Astrocyte (in vitro differentiated cells and primary cell): ENCODE results near the gene PDE7B. TPM values are rescaled to one million over a fixed set of nuclear protein-coding genes. Genes with fewer than 3 reads are reported as not detected.
"Not testable (repeated sequence)": the region's sequence is repeated elsewhere in the genome, so short reads cannot be mapped to it uniquely, and the experiment has no call there.

Experiments used
- DNase-seq: peaks from one replicate; pipeline ENCODE4 v3.0.0-alpha.2; 2010; ENCODE audit warnings: low read depth
- FAIRE-seq: peaks from 2 replicates; lab custom pipeline; 2011; peaks lifted over from hg19 to GRCh38; lab: Jason Lieb, UNC
- H2AFZ ChIP-seq: 2 replicates; pipeline ENCODE4 v1.6.0; 2012; ENCODE audit warnings: low read depth, low read length, inconsistent platforms
- H3K27ac ChIP-seq: 2 replicates; pipeline ENCODE4 v1.5.1; 2011; ENCODE audit warnings: low read depth, low read length, inconsistent platforms
- H3K27me3 ChIP-seq: 2 replicates; pipeline ENCODE4 v1.6.0; 2011; ENCODE audit warnings: low read length, inconsistent platforms; ENCODE audit not compliant: insufficient read depth
- H3K36me3 ChIP-seq: 2 replicates; pipeline ENCODE4 v1.5.1; 2011; ENCODE audit warnings: low read length, inconsistent platforms; ENCODE audit not compliant: insufficient read depth
- H3K4me1 ChIP-seq: 2 replicates; pipeline ENCODE4 v1.5.1; 2011; ENCODE audit warnings: low read length, inconsistent platforms; ENCODE audit not compliant: insufficient read depth
- H3K4me2 ChIP-seq: 2 replicates; pipeline ENCODE4 v1.6.0; 2012; ENCODE audit warnings: low read length, inconsistent platforms
- H3K4me3 ChIP-seq: 2 replicates; pipeline ENCODE4 v1.5.1; 2011; ENCODE audit warnings: low read depth, mild to moderate bottlenecking, low read length, inconsistent platforms; ENCODE audit not compliant: insufficient read depth
- H3K79me2 ChIP-seq: 2 replicates; pipeline ENCODE4 v1.6.0; 2012; ENCODE audit warnings: mild to moderate bottlenecking, low read length, inconsistent platforms; ENCODE audit not compliant: insufficient read depth
- H3K9ac ChIP-seq: 2 replicates; pipeline ENCODE4 v1.6.0; 2012; ENCODE audit warnings: mild to moderate bottlenecking, low read length, inconsistent platforms
- H3K9me3 ChIP-seq: 2 replicates; pipeline ENCODE4 v1.5.1; 2012; ENCODE audit warnings: low read depth, mild to moderate bottlenecking, low read length, inconsistent platforms; ENCODE audit not compliant: insufficient read depth
- H4K20me1 ChIP-seq: 2 replicates; pipeline ENCODE4 v1.6.0; 2012; ENCODE audit warnings: low read length, inconsistent platforms; ENCODE audit not compliant: insufficient read depth
- H3K27ac Mint-ChIP-seq: one replicate; pipeline ENCODE4 v1.8.0; 2021; ENCODE audit warnings: mild to moderate bottlenecking, mixed read lengths; ENCODE audit not compliant: unreplicated experiment
- H3K27me3 Mint-ChIP-seq: one replicate; pipeline ENCODE4 v1.8.0; 2021; ENCODE audit warnings: low read depth, mixed read lengths; ENCODE audit not compliant: unreplicated experiment
- H3K36me3 Mint-ChIP-seq: one replicate; pipeline ENCODE4 v1.8.0; 2021; ENCODE audit warnings: low read depth, mixed read lengths; ENCODE audit not compliant: unreplicated experiment
- H3K4me1 Mint-ChIP-seq: one replicate; pipeline ENCODE4 v1.8.0; 2021; ENCODE audit warnings: low read depth, mixed read lengths; ENCODE audit not compliant: unreplicated experiment
- H3K4me3 Mint-ChIP-seq: one replicate; pipeline ENCODE4 v1.8.0; 2021; ENCODE audit warnings: mild to moderate bottlenecking, moderate library complexity, mixed read lengths; ENCODE audit not compliant: unreplicated experiment
- H3K9me3 Mint-ChIP-seq: one replicate; pipeline ENCODE4 v1.8.0; 2021; ENCODE audit warnings: mild to moderate bottlenecking, mixed read lengths; ENCODE audit not compliant: unreplicated experiment
- EZH2 ChIP-seq: IDR thresholded peaks from 2 replicates; pipeline ENCODE4 v1.6.1; 2012; ENCODE audit warnings: mild to moderate bottlenecking, low read length, inconsistent platforms; ENCODE audit not compliant: insufficient read depth
- total RNA-seq: library from RNA; stranded (reverse); gene quantifications from 2 replicates; pipeline ENCODE4 v1.2.1, GENCODE V29; 2021
- TF ChIP-seq, protein P1 (sequence below): IDR thresholded peaks from 2 replicates; pipeline ENCODE4 v1.5.1; 2011; ENCODE audit warnings: low read depth, mild to moderate bottlenecking, inconsistent platforms, low read length, moderate library complexity; ENCODE audit not compliant: insufficient read depth

Gene PDE7B
- total RNA-seq, 1 donor from 2014 or later, result 0.27 TPM

GRCh38 chr6:136137008-136137692 lies 285.6 kb downstream of the PDE7B start:
- Histone ChIP-seq H3K9ac (no peak overlapping the region), H3K27me3 (no peaks in the 10 kb centered on the region), H3K4me1 (no peaks in the 10 kb centered on the region), H3K27ac (no peak overlapping the region), H3K79me2 (no peaks in the 10 kb centered on the region), H4K20me1 (no peaks in the 10 kb centered on the region), H3K9me3 (no peaks in the 10 kb centered on the region), H2AFZ (no peak overlapping the region), H3K4me3 (no peak overlapping the region), H3K4me2 (no peak overlapping the region), H3K36me3 (no peaks in the 10 kb centered on the region)
- FAIRE-seq, result no peak
- Mint-ChIP-seq H3K27me3 (no peaks in the 10 kb centered on the region), H3K4me3 (no peak overlapping the region), H3K36me3 (no peaks in the 10 kb centered on the region), H3K27ac (no peak overlapping the region), H3K9me3 (peaks cover 12% of the 10 kb centered on the region), H3K4me1 (peaks cover 1% of the 10 kb centered on the region)
- TF ChIP-seq, protein P1, sequence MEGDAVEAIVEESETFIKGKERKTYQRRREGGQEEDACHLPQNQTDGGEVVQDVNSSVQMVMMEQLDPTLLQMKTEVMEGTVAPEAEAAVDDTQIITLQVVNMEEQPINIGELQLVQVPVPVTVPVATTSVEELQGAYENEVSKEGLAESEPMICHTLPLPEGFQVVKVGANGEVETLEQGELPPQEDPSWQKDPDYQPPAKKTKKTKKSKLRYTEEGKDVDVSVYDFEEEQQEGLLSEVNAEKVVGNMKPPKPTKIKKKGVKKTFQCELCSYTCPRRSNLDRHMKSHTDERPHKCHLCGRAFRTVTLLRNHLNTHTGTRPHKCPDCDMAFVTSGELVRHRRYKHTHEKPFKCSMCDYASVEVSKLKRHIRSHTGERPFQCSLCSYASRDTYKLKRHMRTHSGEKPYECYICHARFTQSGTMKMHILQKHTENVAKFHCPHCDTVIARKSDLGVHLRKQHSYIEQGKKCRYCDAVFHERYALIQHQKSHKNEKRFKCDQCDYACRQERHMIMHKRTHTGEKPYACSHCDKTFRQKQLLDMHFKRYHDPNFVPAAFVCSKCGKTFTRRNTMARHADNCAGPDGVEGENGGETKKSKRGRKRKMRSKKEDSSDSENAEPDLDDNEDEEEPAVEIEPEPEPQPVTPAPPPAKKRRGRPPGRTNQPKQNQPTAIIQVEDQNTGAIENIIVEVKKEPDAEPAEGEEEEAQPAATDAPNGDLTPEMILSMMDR, result no peak
- TF ChIP-seq EZH2, result no peak
- DNase-seq, result peak; percentile 68

DNA sequence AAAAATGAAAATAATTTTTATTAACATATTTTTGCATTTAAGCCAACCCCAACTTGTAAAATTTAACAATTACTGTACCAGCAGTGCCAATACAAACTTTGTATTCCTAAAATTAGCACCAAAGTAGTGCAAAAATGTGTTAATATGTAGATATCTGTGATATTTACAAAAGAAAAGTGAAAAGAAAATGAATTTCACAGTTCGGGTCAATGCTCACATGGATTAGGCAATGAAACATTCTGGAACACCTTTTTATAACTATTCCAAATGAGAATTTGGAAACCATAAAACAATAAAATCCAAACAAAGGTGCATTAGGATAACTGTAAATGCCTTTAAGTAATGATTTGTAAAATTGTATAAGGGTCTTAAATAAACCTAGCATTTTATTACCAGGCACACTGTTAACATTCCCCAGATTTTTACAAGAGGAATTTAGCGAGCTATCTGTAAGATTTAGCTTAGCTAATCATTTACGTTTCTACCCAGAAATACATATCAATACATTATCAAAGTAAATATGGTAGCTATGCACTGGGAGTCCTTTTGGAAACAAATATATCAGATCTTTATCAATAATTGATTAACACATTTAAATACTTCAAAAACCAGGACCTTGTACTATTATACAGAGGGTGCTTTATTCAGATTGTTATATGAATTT lies 286.4 kb downstream of the PDE7B start:
- H3K4me1 ChIP-seq, result no peaks in the 10 kb centered on the region
- H3K4me1 Mint-ChIP-seq, result peaks cover 1% of the 10 kb centered on the region
- FAIRE-seq (no peak), DNase-seq (no peak)
- no peak overlapping the region for H3K4me2 ChIP-seq
- H3K27ac Mint-ChIP-seq, result no peak overlapping the region
- no peaks in the 10 kb centered on the region for H3K36me3 Mint-ChIP-seq
- H3K9me3 ChIP-seq, result no peaks in the 10 kb centered on the region
- H3K9ac ChIP-seq, result no peak overlapping the region
- H3K27me3 Mint-ChIP-seq, result no peaks in the 10 kb centered on the region
- H3K4me3 Mint-ChIP-seq, result no peak overlapping the region
- H3K4me3 ChIP-seq, result no peak overlapping the region
- no peaks in the 10 kb centered on the region for H3K27me3 ChIP-seq
- no peaks in the 10 kb centered on the region for H3K79me2 ChIP-seq
- H3K9me3 Mint-ChIP-seq, result peaks cover 12% of the 10 kb centered on the region
- H4K20me1 ChIP-seq, result no peaks in the 10 kb centered on the region
- H3K27ac ChIP-seq, result no peak overlapping the region
- TF ChIP-seq, protein P1, result no peak
- no peak for TF ChIP-seq EZH2
- H3K36me3 ChIP-seq, result no peaks in the 10 kb centered on the region
- H2AFZ ChIP-seq, result no peak overlapping the region

- not testable (repeated sequence) for H3K4me2 ChIP-seq, H3K9me3 ChIP-seq, H3K27me3 ChIP-seq, H3K27ac Mint-ChIP-seq, H3K4me1 Mint-ChIP-seq, H3K79me2 ChIP-seq, DNase-seq, FAIRE-seq, H4K20me1 ChIP-seq, H3K9ac ChIP-seq, H3K4me3 Mint-ChIP-seq, H3K4me1 ChIP-seq, H3K27ac ChIP-seq, H2AFZ ChIP-seq, H3K36me3 Mint-ChIP-seq, H3K36me3 ChIP-seq, H3K4me3 ChIP-seq, H3K27me3 Mint-ChIP-seq
- H3K9me3 Mint-ChIP-seq, result peaks cover 12% of the 10 kb centered on the region
Observed at GRCh38 chr6:136139111-136139510, 287.6 kb downstream of the PDE7B start.
